HFFc6 (cell line): ENCODE results near the gene ASS1. TPM values are rescaled to one million over a fixed set of nuclear protein-coding genes. Genes with fewer than 3 reads are reported as not detected.

Experiments
- DNase-seq: peaks from one replicate; pipeline ENCODE4 v3.0.0-alpha.2; 2018
- H3K27ac Mint-ChIP-seq: 2 replicates; pipeline ENCODE4 v1.8.0; 2020; ENCODE audit warnings: mild to moderate bottlenecking, mixed read lengths
- H3K27me3 Mint-ChIP-seq: 2 replicates; pipeline ENCODE4 v1.8.0; 2021; ENCODE audit warnings: mild to moderate bottlenecking, moderate library complexity, mixed read lengths; ENCODE audit not compliant: insufficient read depth
- H3K36me3 Mint-ChIP-seq: 2 replicates; pipeline ENCODE4 v1.8.0; 2021; ENCODE audit warnings: low read depth, mixed read lengths
- H3K4me1 Mint-ChIP-seq: 2 replicates; pipeline ENCODE4 v1.8.0; 2020; ENCODE audit warnings: low read depth, mixed read lengths
- H3K4me3 Mint-ChIP-seq: 2 replicates; pipeline ENCODE4 v1.8.0; 2020; ENCODE audit warnings: mild to moderate bottlenecking, moderate library complexity, mixed read lengths
- H3K9me3 Mint-ChIP-seq: 2 replicates; pipeline ENCODE4 v1.8.0; 2020; ENCODE audit warnings: mild to moderate bottlenecking, mixed read lengths
- CTCF ChIP-seq: fragments of 200-600 bp; sonication (generic); IDR thresholded peaks from 2 replicates; pipeline ENCODE4 v1.5.0; 2021; ENCODE audit warnings: antibody characterized with exemption, mild to moderate bottlenecking
- total RNA-seq, 6 experiments: library from RNA; stranded (reverse); fragmentation: NEBNext Ultra II Directional; extraction: Animal tissue kit (Norgen Biotek cat#: 25700); gene quantifications; 2 replicates in 1 of 6; 3 replicates in 5 of 6; pipeline ENCODE4 v1.2.3, GENCODE V29; 2021

ASS1 gene
- total RNA-seq, 6 experiments from 2014 or later = 48.6 to 103 (median 53.7) TPM

- H3K4me3 Mint-ChIP-seq = peak overlapping the region; percentile 85
- peaks cover 29% of the 10 kb centered on the region for H3K4me1 Mint-ChIP-seq
- peak; percentile 9 for DNase-seq
- no peaks in the 10 kb centered on the region; the same call in 1 of the 2 replicates for H3K27me3 Mint-ChIP-seq
- H3K9me3 Mint-ChIP-seq = peaks cover 16% of the 10 kb centered on the region
- peak; percentile 33 for TF ChIP-seq CTCF
- peaks cover 13% of the 10 kb centered on the region for H3K36me3 Mint-ChIP-seq
- peak overlapping the region; percentile 85 for H3K27ac Mint-ChIP-seq
Observed at GRCh38 chr9:130445268-130445983, 665 bp downstream of the ASS1 start.

- H3K36me3 Mint-ChIP-seq = peaks cover 9% of the 10 kb centered on the region
- DNase-seq = peak; percentile 82
- H3K4me3 Mint-ChIP-seq = peak overlapping the region; percentile 85
- peaks cover 30% of the 10 kb centered on the region for H3K4me1 Mint-ChIP-seq
- H3K27me3 Mint-ChIP-seq = no peaks in the 10 kb centered on the region; the same call in 1 of the 2 replicates
- H3K27ac Mint-ChIP-seq = peak overlapping the region; percentile 85
- no peak for TF ChIP-seq CTCF
- peaks cover 10% of the 10 kb centered on the region for H3K9me3 Mint-ChIP-seq
Observed at GRCh38 chr9:130446101-130446861, 1.5 kb downstream of the ASS1 start.

- no peak for TF ChIP-seq CTCF
- DNase-seq = no peak
- no peaks in the 10 kb centered on the region for H3K9me3 Mint-ChIP-seq
Observed at GRCh38 chr9:130447193-130447816, 2.5 kb downstream of the ASS1 start.

GRCh38 chr9:130448035-130448624 is 3.4 kb downstream of the ASS1 start:
- TF ChIP-seq CTCF = no peak
- no peaks in the 10 kb centered on the region for H3K36me3 Mint-ChIP-seq
- no peaks in the 10 kb centered on the region for H3K9me3 Mint-ChIP-seq
- no peak overlapping the region for H3K4me3 Mint-ChIP-seq
- no peak overlapping the region; the same call in 1 of the 2 replicates for H3K27ac Mint-ChIP-seq
- H3K4me1 Mint-ChIP-seq = peaks cover 41% of the 10 kb centered on the region
- H3K27me3 Mint-ChIP-seq = peaks cover 1% of the 10 kb centered on the region
- DNase-seq = no peak

More at GRCh38 chr9:130447193-130447816, 2.5 kb downstream of the ASS1 start:
- Mint-ChIP-seq H3K36me3 (peaks cover under 1% of the 10 kb centered on the region; the same call in 1 of the 2 replicates), H3K4me3 (peak overlapping the region; percentile 85), H3K27ac (peak overlapping the region; percentile 85), H3K27me3 (no peaks in the 10 kb centered on the region; the same call in none of the 2 replicates), H3K4me1 (peaks cover 40% of the 10 kb centered on the region)

- no peak for TF ChIP-seq CTCF
- H3K4me1 Mint-ChIP-seq = peaks cover 41% of the 10 kb centered on the region
- no peaks in the 10 kb centered on the region for H3K9me3 Mint-ChIP-seq
- peaks cover 1% of the 10 kb centered on the region for H3K27me3 Mint-ChIP-seq
- H3K27ac Mint-ChIP-seq = no peak overlapping the region
- no peak for DNase-seq
- no peak overlapping the region for H3K4me3 Mint-ChIP-seq
- no peaks in the 10 kb centered on the region for H3K36me3 Mint-ChIP-seq
Observed at GRCh38 chr9:130448771-130449603, 4.2 kb downstream of the ASS1 start.
